ENCODE measurements around the gene DNAJC5. TPM values are rescaled to one million over a fixed set of nuclear protein-coding genes. Genes with fewer than 3 reads are reported as not detected.
A peak's percentile ranks its signal among the peaks of the same experiment; 100 is the strongest.

Gene DNAJC5
- total and polyA plus RNA-seq, 2 experiments from 2014 or later, result 7.1 to 33.5 TPM

DNA sequence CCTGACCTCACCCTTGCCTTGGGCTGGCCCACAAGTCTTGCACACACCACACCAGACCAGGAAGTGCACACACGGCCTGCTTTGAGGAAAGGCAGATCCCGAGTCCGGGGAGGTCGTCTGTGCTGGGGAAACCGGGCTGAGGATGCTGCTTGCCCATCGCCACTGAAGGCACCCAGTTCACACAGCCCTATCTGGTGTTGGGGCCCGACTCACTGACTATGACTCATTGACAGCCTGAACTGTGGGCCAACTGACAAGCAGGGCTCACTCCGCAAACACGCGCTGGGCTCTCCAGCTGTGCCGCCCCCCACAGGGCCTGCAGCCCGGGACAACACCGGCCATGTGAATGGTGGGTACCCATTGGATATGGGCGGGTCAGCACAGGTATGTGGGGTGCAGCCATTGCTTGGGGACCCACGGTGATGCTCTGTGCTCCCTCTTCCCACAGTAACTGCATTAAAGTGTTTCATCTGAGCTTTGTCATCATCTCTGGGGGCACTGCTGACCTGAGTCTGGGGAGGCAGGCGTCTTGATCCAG is 82.9 kb downstream of the DNAJC5 start:
- peaks cover 24% of the 10 kb centered on the region for H3F3A ChIP-seq (replicated peaks; ENCODE audit: low read depth)
- no peak overlapping the region for H3K27ac Mint-ChIP-seq
- H3K9me2 ChIP-seq (ENCODE audit: insufficient read depth), result no peaks in the 10 kb centered on the region
- H3K36me3 Mint-ChIP-seq (ENCODE audit: low read depth), result peaks cover 9% of the 10 kb centered on the region; the same call in 1 of the 3 replicates
- peaks cover 15% of the 10 kb centered on the region for H3K27me3 ChIP-seq (ENCODE audit: insufficient read depth)
- H3K9me3 Mint-ChIP-seq, result no peaks in the 10 kb centered on the region; the same call in 1 of the 3 replicates
- H3K79me2 ChIP-seq (replicated peaks; ENCODE audit: insufficient read depth), result peaks cover 13% of the 10 kb centered on the region
- H3K36me3 ChIP-seq (ENCODE audit: insufficient read depth), result no peaks in the 10 kb centered on the region
- peaks cover 38% of the 10 kb centered on the region for H3K4me1 Mint-ChIP-seq
- DNase-seq (ENCODE audit: low spot score), result no peak
- peaks cover 9% of the 10 kb centered on the region; the same call in 1 of the 2 replicates for H4K20me1 ChIP-seq (replicated peaks; ENCODE audit: insufficient read depth)
- H3K27ac ChIP-seq (ENCODE audit: low read depth), result no peak overlapping the region
- no peak overlapping the region for H2AFZ ChIP-seq
- H3K4me2 ChIP-seq, result peak overlapping the region; percentile 86; the same call in 1 of the 2 replicates
- H3K4me3 Mint-ChIP-seq, result peak overlapping the region; percentile 79
- H3K27me3 Mint-ChIP-seq (ENCODE audit: insufficient read depth, low read depth, poor library complexity), result peaks cover 26% of the 10 kb centered on the region
- ATAC-seq, result no peak
- peak overlapping the region; percentile 98 for H3K4me3 ChIP-seq
- TF ChIP-seq, protein P1, sequence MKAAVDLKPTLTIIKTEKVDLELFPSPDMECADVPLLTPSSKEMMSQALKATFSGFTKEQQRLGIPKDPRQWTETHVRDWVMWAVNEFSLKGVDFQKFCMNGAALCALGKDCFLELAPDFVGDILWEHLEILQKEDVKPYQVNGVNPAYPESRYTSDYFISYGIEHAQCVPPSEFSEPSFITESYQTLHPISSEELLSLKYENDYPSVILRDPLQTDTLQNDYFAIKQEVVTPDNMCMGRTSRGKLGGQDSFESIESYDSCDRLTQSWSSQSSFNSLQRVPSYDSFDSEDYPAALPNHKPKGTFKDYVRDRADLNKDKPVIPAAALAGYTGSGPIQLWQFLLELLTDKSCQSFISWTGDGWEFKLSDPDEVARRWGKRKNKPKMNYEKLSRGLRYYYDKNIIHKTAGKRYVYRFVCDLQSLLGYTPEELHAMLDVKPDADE (IDR thresholded peaks at IDR 0.05), result no peak
- TF ChIP-seq ZNF462 (CRISPR knock-in tag; IDR thresholded peaks at IDR 0.05) (no peak), ZNF114 (CRISPR knock-in tag; IDR thresholded peaks at IDR 0.05) (no peak), STAT1 (IDR thresholded peaks at IDR 0.05; ENCODE audit: unreplicated experiment) (no peak), CREB1 (CRISPR knock-in tag; IDR thresholded peaks at IDR 0.05; ENCODE audit: low read depth) (no peak), ZNF331 (CRISPR knock-in tag; IDR thresholded peaks at IDR 0.05; ENCODE audit: low read depth) (no peak), EZH2 (IDR thresholded peaks at IDR 0.05; ENCODE audit: low read depth, unreplicated experiment) (no peak), NANOG (IDR thresholded peaks at IDR 0.05; ENCODE audit: borderline replicate concordance) (no peak), JUNB (IDR thresholded peaks at IDR 0.05; ENCODE audit: unreplicated experiment) (no peak), EZH2phosphoT487 (IDR thresholded peaks at IDR 0.05; ENCODE audit: unreplicated experiment) (no peak), POLR2AphosphoS5 (IDR thresholded peaks at IDR 0.05; ENCODE audit: low read depth) (no peak)
- TF ChIP-seq, protein P2, sequence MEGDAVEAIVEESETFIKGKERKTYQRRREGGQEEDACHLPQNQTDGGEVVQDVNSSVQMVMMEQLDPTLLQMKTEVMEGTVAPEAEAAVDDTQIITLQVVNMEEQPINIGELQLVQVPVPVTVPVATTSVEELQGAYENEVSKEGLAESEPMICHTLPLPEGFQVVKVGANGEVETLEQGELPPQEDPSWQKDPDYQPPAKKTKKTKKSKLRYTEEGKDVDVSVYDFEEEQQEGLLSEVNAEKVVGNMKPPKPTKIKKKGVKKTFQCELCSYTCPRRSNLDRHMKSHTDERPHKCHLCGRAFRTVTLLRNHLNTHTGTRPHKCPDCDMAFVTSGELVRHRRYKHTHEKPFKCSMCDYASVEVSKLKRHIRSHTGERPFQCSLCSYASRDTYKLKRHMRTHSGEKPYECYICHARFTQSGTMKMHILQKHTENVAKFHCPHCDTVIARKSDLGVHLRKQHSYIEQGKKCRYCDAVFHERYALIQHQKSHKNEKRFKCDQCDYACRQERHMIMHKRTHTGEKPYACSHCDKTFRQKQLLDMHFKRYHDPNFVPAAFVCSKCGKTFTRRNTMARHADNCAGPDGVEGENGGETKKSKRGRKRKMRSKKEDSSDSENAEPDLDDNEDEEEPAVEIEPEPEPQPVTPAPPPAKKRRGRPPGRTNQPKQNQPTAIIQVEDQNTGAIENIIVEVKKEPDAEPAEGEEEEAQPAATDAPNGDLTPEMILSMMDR (conservative IDR thresholded peaks at IDR 0.05; ENCODE audit: low read depth in 2 of 2), result no peak
- H3K4me1 ChIP-seq (ENCODE audit: insufficient read depth), result peaks cover 18% of the 10 kb centered on the region
